Measurements from ENCODE around the gene PCDH18. TPM values are rescaled to one million over a fixed set of nuclear protein-coding genes. Genes with fewer than 3 reads are reported as not detected.

Gene PCDH18
- total RNA-seq, 1 donor from 2014 or later = 7.4 TPM

DNA sequence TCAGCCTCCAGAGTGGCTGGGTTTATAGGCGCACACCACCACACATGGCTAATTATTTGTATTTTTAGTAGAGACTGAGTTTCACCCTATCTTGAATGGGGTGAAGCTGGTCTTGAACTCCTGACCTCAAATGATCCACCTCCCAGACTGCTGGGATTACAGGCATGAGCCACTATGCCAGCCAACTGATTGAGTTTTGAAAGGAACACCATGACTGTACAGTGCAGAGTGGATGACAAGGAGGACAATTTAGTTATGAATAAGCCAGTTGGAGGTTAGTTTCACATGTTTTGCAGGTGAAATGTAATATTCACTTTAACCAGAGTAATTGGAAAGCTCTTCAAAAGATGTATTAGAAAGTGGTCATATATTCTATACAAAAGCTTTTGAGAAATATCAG lies 60.8 kb downstream of the PCDH18 start:
- peaks cover 2% of the 10 kb centered on the region for H3K27me3 Mint-ChIP-seq (ENCODE audit: unreplicated experiment)
- no peaks in the 10 kb centered on the region for H3K36me3 Mint-ChIP-seq (ENCODE audit: unreplicated experiment)
- no peak overlapping the region for H3K27ac Mint-ChIP-seq (ENCODE audit: unreplicated experiment)
- TF ChIP-seq, protein P1, sequence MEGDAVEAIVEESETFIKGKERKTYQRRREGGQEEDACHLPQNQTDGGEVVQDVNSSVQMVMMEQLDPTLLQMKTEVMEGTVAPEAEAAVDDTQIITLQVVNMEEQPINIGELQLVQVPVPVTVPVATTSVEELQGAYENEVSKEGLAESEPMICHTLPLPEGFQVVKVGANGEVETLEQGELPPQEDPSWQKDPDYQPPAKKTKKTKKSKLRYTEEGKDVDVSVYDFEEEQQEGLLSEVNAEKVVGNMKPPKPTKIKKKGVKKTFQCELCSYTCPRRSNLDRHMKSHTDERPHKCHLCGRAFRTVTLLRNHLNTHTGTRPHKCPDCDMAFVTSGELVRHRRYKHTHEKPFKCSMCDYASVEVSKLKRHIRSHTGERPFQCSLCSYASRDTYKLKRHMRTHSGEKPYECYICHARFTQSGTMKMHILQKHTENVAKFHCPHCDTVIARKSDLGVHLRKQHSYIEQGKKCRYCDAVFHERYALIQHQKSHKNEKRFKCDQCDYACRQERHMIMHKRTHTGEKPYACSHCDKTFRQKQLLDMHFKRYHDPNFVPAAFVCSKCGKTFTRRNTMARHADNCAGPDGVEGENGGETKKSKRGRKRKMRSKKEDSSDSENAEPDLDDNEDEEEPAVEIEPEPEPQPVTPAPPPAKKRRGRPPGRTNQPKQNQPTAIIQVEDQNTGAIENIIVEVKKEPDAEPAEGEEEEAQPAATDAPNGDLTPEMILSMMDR (IDR thresholded peaks at IDR 0.05; ENCODE audit: partially characterized antibody, unreplicated experiment) = no peak
- no peak for DNase-seq
- H3K4me1 Mint-ChIP-seq (ENCODE audit: low read depth, unreplicated experiment) = no peaks in the 10 kb centered on the region
- H3K9me3 Mint-ChIP-seq (ENCODE audit: unreplicated experiment) = peaks cover 2% of the 10 kb centered on the region
- no peak overlapping the region for H3K4me3 Mint-ChIP-seq (ENCODE audit: unreplicated experiment)

DNA sequence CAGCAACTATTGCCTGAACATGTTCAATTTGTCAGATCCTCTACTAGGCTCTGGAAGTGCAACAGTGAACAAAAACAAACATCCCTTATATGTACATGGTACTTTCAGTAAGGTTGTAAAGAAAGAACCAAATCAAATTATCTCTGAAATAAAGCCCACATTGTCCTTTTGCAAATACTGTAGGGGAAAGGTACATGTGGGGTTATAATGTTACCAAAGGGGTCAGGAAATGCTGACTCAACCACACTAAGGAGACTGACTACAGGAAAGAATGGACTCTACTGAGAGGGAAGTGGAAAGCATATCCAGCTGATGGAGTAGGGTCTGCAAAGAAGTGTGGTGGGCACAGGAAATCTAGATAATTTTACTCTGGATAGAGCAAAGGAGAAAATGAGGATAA lies 61.5 kb downstream of the PCDH18 start:
- Mint-ChIP-seq H3K9me3 (ENCODE audit: unreplicated experiment) (peaks cover 2% of the 10 kb centered on the region), H3K27ac (ENCODE audit: unreplicated experiment) (no peak overlapping the region), H3K36me3 (ENCODE audit: unreplicated experiment) (peaks cover 3% of the 10 kb centered on the region), H3K4me1 (ENCODE audit: low read depth, unreplicated experiment) (no peaks in the 10 kb centered on the region), H3K4me3 (ENCODE audit: unreplicated experiment) (no peak overlapping the region), H3K27me3 (ENCODE audit: unreplicated experiment) (peaks cover 2% of the 10 kb centered on the region)
- TF ChIP-seq, protein P1 (IDR thresholded peaks at IDR 0.05; ENCODE audit: partially characterized antibody, unreplicated experiment) = no peak
- DNase-seq = no peak
